SK-N-MC (cell line): ENCODE results near the gene PIH1D2.

Experiments
- DNase-seq: peaks from one replicate; pipeline ENCODE4 v3.0.0-alpha.2; 2011; ENCODE audit warnings: low read depth, low spot score
- H3K27ac ChIP-seq: fragments of 200-600 bp; sonication (generic); 2 replicates; pipeline ENCODE4 v1.5.1; 2016; ENCODE audit warnings: mixed run types
- H3K36me3 ChIP-seq: fragments of 200-600 bp; sonication (generic); 2 replicates; pipeline ENCODE4 v1.6.1; 2017; ENCODE audit warnings: antibody characterized with exemption, low read length, mixed read lengths; ENCODE audit not compliant: insufficient read depth
- H3K4me3 ChIP-seq: fragments of 200-600 bp; sonication (generic); 2 replicates; pipeline ENCODE4 v1.5.1; 2016
- H3K9ac ChIP-seq: fragments of 200-600 bp; sonication (generic); 2 replicates; pipeline ENCODE4 v1.8.0; 2017; ENCODE audit warnings: mixed run types, mixed read lengths; ENCODE audit not compliant: insufficient read length
- H3K9me3 ChIP-seq: fragments of 200-600 bp; sonication (generic); 2 replicates; pipeline ENCODE4 v1.6.1; 2017; ENCODE audit warnings: low read depth, mild to moderate bottlenecking, antibody characterized with exemption, low read length, moderate library complexity, mixed read lengths
- EZH2 ChIP-seq: fragments of 200-600 bp; sonication (generic); IDR thresholded peaks from one replicate; pipeline ENCODE4 v1.6.1; 2017; ENCODE audit warnings: antibody characterized with exemption
- FOXP2 ChIP-seq: optimal IDR thresholded peaks from 2 replicates; pipeline ENCODE3; 2011; ENCODE audit warnings: mild to moderate bottlenecking, moderate library complexity; ENCODE audit not compliant: insufficient read depth; ENCODE audit errors: extremely low read length, control extremely low read depth
- POLR2AphosphoS5 ChIP-seq: IDR thresholded peaks from 2 replicates; pipeline ENCODE4 v1.6.1; 2012; ENCODE audit warnings: mild to moderate bottlenecking, low read depth, low read length, borderline replicate concordance

Gene PIH1D2, protein sequence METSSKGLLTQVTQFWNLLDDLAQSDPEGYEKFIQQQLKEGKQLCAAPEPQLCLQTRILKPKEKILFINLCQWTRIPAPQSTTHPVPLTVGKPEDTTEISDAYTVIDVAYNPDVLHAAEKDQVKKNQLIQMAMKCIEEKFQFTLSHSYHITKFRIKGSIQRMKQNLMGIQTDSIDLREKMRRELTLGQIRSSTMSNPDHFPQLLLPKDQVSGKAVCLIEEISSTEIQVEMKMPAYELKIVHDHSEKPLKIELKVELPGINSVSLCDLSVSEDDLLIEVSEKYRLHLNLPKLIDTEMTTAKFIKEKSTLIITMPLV

GRCh38 chr11:112073941-112074811, at the start of gene PIH1D2, which contains the start of gene NKAPD1:
Gene PIH1D2, minus strand, starts transcription at chr11:112074017. Its CDS starts 843 bp downstream, at chr11:112073174.
Gene NKAPD1, plus strand, starts transcription at chr11:112074299. Its CDS starts 1,276 bp downstream, at chr11:112075575.
- H3K36me3 ChIP-seq = peaks cover 35% of the 10 kb centered on the region
- no peaks in the 10 kb centered on the region for H3K9me3 ChIP-seq
- TF ChIP-seq POLR2AphosphoS5 (peak; percentile 72; the same call in 1 of the 2 replicates), FOXP2 (no peak)
- DNase-seq = peak; percentile 90
- peak within 1 kb of the TSS; percentile 88 for H3K9ac ChIP-seq
- H3K27ac ChIP-seq = peak within 1 kb of the TSS; percentile 99
- peak within 1 kb of the TSS; percentile 83 for H3K4me3 ChIP-seq

DNA sequence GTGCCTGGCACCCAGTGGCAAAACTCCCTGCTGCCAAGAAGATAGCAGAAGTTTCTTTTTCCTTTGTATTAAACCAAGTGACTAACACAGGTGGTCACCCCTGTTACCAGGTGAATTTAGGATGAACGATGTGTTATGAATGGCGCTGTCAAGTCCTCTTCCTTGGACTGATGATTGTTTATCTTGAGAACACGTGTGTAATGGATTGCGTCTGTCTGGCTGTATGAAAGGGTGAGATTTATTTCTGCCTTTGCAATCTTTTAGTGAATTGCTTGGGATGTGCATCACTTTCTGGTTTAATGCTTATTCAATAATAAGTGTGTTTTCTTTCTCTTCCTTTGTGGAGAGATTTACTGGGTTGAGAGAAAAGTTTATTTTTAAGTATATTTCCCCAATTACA, 49.3 kb upstream of the PIH1D2 start:
- H3K9me3 ChIP-seq = no peaks in the 10 kb centered on the region
- H3K4me3 ChIP-seq = no peak overlapping the region
- no peak for TF ChIP-seq EZH2
- TF ChIP-seq FOXP2 = no peak
- no peak for TF ChIP-seq POLR2AphosphoS5
- no peak overlapping the region for H3K27ac ChIP-seq
- H3K36me3 ChIP-seq = no peaks in the 10 kb centered on the region
- DNase-seq = no peak
- no peak overlapping the region for H3K9ac ChIP-seq

DNA sequence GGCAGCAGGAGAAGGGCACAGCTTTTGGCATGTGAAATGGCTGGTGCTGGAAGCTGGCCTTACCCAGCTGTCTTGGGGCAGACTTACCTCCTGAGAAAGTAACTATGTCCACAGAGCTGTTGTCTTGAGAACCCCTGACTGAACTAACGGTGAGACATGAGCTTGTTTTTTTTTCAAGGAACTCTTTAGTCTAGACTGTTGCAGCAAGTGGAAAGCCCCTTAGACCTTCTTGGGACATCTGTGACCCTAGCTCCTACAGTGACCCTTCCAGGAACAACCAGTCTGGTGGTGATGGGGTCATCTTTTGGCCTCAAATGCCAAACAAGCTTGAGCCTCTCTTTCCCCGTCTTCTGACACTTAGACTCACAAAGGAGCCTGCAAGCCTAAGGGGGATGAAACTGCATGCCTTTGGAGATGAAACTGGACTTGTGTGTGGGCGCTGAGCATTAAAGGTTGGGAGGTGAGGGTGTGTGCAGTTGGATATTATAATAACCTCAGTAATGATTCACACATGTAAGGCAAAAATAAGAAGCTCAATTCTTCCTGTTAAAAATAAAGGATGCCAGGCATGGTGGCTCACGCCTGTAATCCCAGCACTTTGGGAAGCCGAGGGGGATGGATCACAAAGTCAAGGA, 48.3 kb upstream of the PIH1D2 start:
- H3K9ac ChIP-seq = no peak overlapping the region
- H3K27ac ChIP-seq = no peak overlapping the region
- H3K36me3 ChIP-seq = no peaks in the 10 kb centered on the region
- no peaks in the 10 kb centered on the region for H3K9me3 ChIP-seq
- DNase-seq = no peak
- no peak overlapping the region for H3K4me3 ChIP-seq
- TF ChIP-seq FOXP2 (no peak), POLR2AphosphoS5 (no peak), EZH2 (no peak)

GRCh38 chr11:112118176-112118575, 44.4 kb upstream of the PIH1D2 start:
- Histone ChIP-seq H3K36me3 (no peaks in the 10 kb centered on the region), H3K9me3 (no peaks in the 10 kb centered on the region), H3K9ac (no peak overlapping the region), H3K4me3 (no peak overlapping the region), H3K27ac (no peak overlapping the region)
- DNase-seq = no peak
- no peak for TF ChIP-seq POLR2AphosphoS5
- TF ChIP-seq EZH2 = no peak
- no peak for TF ChIP-seq FOXP2

- no peak for DNase-seq
- no peak overlapping the region for H3K9ac ChIP-seq
Measured at GRCh38 chr11:112115386-112115785, 41.6 kb upstream of the PIH1D2 start.

GRCh38 chr11:112114460-112114859, 40.6 kb upstream of the PIH1D2 start:
- no peak overlapping the region for H3K4me3 ChIP-seq
- TF ChIP-seq FOXP2 (no peak), POLR2AphosphoS5 (no peak)
- peaks cover 5% of the 10 kb centered on the region; the same call in 1 of the 2 replicates for H3K9me3 ChIP-seq

More at GRCh38 chr11:112115386-112115785, 41.6 kb upstream of the PIH1D2 start:
- H3K27ac ChIP-seq = no peak overlapping the region
- no peaks in the 10 kb centered on the region for H3K36me3 ChIP-seq
- H3K9me3 ChIP-seq = peaks cover 4% of the 10 kb centered on the region; the same call in 1 of the 2 replicates
- H3K4me3 ChIP-seq = no peak overlapping the region
- no peak for TF ChIP-seq EZH2
- TF ChIP-seq POLR2AphosphoS5 = no peak
- TF ChIP-seq FOXP2 = no peak

GRCh38 chr11:112113539-112114457, 40.0 kb upstream of the PIH1D2 start:
- TF ChIP-seq EZH2 (no peak), POLR2AphosphoS5 (no peak), FOXP2 (no peak)
- Histone ChIP-seq H3K27ac (no peak overlapping the region), H3K9me3 (peaks cover 5% of the 10 kb centered on the region; the same call in 1 of the 2 replicates), H3K4me3 (no peak overlapping the region), H3K9ac (no peak overlapping the region), H3K36me3 (no peaks in the 10 kb centered on the region; the same call in 1 of the 2 replicates)
- DNase-seq = no peak

More at GRCh38 chr11:112114460-112114859, 40.6 kb upstream of the PIH1D2 start:
- H3K27ac ChIP-seq = no peak overlapping the region
- no peaks in the 10 kb centered on the region; the same call in 1 of the 2 replicates for H3K36me3 ChIP-seq
- no peak for DNase-seq
- no peak overlapping the region for H3K9ac ChIP-seq
